Measurements from ENCODE around the gene TBL1X. TPM values are rescaled to one million over a fixed set of nuclear protein-coding genes. Genes with fewer than 3 reads are reported as not detected.

The TBL1X gene
- total RNA-seq, 1 experiment from 2014 or later = 15.0 TPM

GRCh38 chrX:9440116-9440844 is 24.6 kb upstream of the TBL1X start:
- DNase-seq (ENCODE audit: unreplicated experiment) = no peak
- Mint-ChIP-seq H3K27ac (ENCODE audit: low read depth, unreplicated experiment) (no peak overlapping the region), H3K9me3 (ENCODE audit: unreplicated experiment) (no peaks in the 10 kb centered on the region), H3K4me1 (ENCODE audit: insufficient read depth, unreplicated experiment) (no peaks in the 10 kb centered on the region), H3K27me3 (ENCODE audit: insufficient read depth, unreplicated experiment) (no peaks in the 10 kb centered on the region), H3K36me3 (ENCODE audit: insufficient read depth, unreplicated experiment) (no peaks in the 10 kb centered on the region), H3K4me3 (ENCODE audit: unreplicated experiment) (no peak overlapping the region)
- intact Hi-C loops (cut with micrococcal nuclease) = no loop called here
- no TSS peak for BruUV-seq (replicated peaks)
- POLR2A ChIA-PET = interaction anchor here (0.8 kb wide), 1 partner anchor 23 kb away, joined by 3 read pairs; no protein-coding TSS in a partner anchor
- no peak for TF ChIP-seq CTCF (IDR thresholded peaks at IDR 0.05; ENCODE audit: unreplicated experiment)
- CTCF ChIA-PET = no interaction called here

- no TSS peak for BruUV-seq (replicated peaks)
- CTCF ChIA-PET = no interaction called here
- no peak for TF ChIP-seq CTCF (IDR thresholded peaks at IDR 0.05; ENCODE audit: unreplicated experiment)
- intact Hi-C loops (cut with micrococcal nuclease) = no loop called here
- POLR2A ChIA-PET = no interaction called here
- Mint-ChIP-seq H3K27me3 (ENCODE audit: insufficient read depth, unreplicated experiment) (no peaks in the 10 kb centered on the region), H3K27ac (ENCODE audit: low read depth, unreplicated experiment) (no peak overlapping the region), H3K4me3 (ENCODE audit: unreplicated experiment) (no peak overlapping the region), H3K4me1 (ENCODE audit: insufficient read depth, unreplicated experiment) (no peaks in the 10 kb centered on the region), H3K36me3 (ENCODE audit: insufficient read depth, unreplicated experiment) (no peaks in the 10 kb centered on the region), H3K9me3 (ENCODE audit: unreplicated experiment) (no peaks in the 10 kb centered on the region)
- no peak for DNase-seq (ENCODE audit: unreplicated experiment)
Measured at GRCh38 chrX:9442056-9442455, 22.8 kb upstream of the TBL1X start.

GRCh38 chrX:9443327-9443726 is 21.5 kb upstream of the TBL1X start:
- Mint-ChIP-seq H3K4me1 (ENCODE audit: insufficient read depth, unreplicated experiment) (no peaks in the 10 kb centered on the region), H3K27me3 (ENCODE audit: insufficient read depth, unreplicated experiment) (no peaks in the 10 kb centered on the region)
- TF ChIP-seq CTCF (IDR thresholded peaks at IDR 0.05; ENCODE audit: unreplicated experiment) = no peak

GRCh38 chrX:9447906-9448305 is 17.0 kb upstream of the TBL1X start:
- Mint-ChIP-seq H3K4me3 (ENCODE audit: unreplicated experiment) (no peak overlapping the region), H3K36me3 (ENCODE audit: insufficient read depth, unreplicated experiment) (no peaks in the 10 kb centered on the region), H3K4me1 (ENCODE audit: insufficient read depth, unreplicated experiment) (no peaks in the 10 kb centered on the region), H3K27ac (ENCODE audit: low read depth, unreplicated experiment) (no peak overlapping the region), H3K27me3 (ENCODE audit: insufficient read depth, unreplicated experiment) (no peaks in the 10 kb centered on the region), H3K9me3 (ENCODE audit: unreplicated experiment) (no peaks in the 10 kb centered on the region)
- no TSS peak for BruUV-seq (replicated peaks)
- ChIA-PET POLR2A (no interaction called here), CTCF (no interaction called here)
- no peak for DNase-seq (ENCODE audit: unreplicated experiment)
- intact Hi-C loops (cut with micrococcal nuclease) = no loop called here
- no peak for TF ChIP-seq CTCF (IDR thresholded peaks at IDR 0.05; ENCODE audit: unreplicated experiment)

More at GRCh38 chrX:9443327-9443726, 21.5 kb upstream of the TBL1X start:
- no TSS peak for BruUV-seq (replicated peaks)
- no peak overlapping the region for H3K27ac Mint-ChIP-seq (ENCODE audit: low read depth, unreplicated experiment)
- ChIA-PET CTCF (no interaction called here), POLR2A (no interaction called here)
- no peak for DNase-seq (ENCODE audit: unreplicated experiment)
- no peaks in the 10 kb centered on the region for H3K36me3 Mint-ChIP-seq (ENCODE audit: insufficient read depth, unreplicated experiment)
- no peak overlapping the region for H3K4me3 Mint-ChIP-seq (ENCODE audit: unreplicated experiment)
- no peaks in the 10 kb centered on the region for H3K9me3 Mint-ChIP-seq (ENCODE audit: unreplicated experiment)
- intact Hi-C loops (cut with micrococcal nuclease) = no loop called here
